ENCODE data around the gene UBA1. TPM values are rescaled to one million over a fixed set of nuclear protein-coding genes. Genes with fewer than 3 reads are reported as not detected.

Gene UBA1
- total and polyA plus RNA-seq, 2 of the 8 experiments (the other 6 are each of a cell fraction or from before 2014, with no cell fraction given) = 313 to 458 TPM

- H2AFZ ChIP-seq (ENCODE audit: low read length) = no peak overlapping the region
- no peak overlapping the region for H3K27ac ChIP-seq (ENCODE audit: low read depth, low read length)
- peaks cover 4 to 47% (median 31%) of the 10 kb centered on the region in 4 experiments; a peak in 7 of 8 replicates for H3K36me3 ChIP-seq (ENCODE audit: control insufficient read depth in 2 of 4, insufficient read depth in 4 of 4, low read length in 3 of 4)
- no peak overlapping the region for H4K8ac ChIP-seq (ENCODE audit: extremely low read depth, insufficient read depth, low read length)
- H2BK120ac ChIP-seq (replicated peaks; ENCODE audit: low read depth, low read length) = no peak overlapping the region
- H4K5ac ChIP-seq (ENCODE audit: insufficient read length, low read depth, low read length) = no peak overlapping the region
- 95% methylated on average over 10 of the region's 10 CpGs; no CpG with 5 or more reads in 1 of the 2 experiments for WGBS, 2 experiments (ENCODE audit: extremely low coverage in 1 of 2, insufficient coverage in 1 of 2, insufficient read length in 1 of 2, insufficient replicate concordance in 2 of 2, low coverage in 1 of 2, low lambda C conversion rate in 2 of 2, missing lambda C conversion rate in 1 of 2)
- no peak overlapping the region for H2BK15ac ChIP-seq (ENCODE audit: low read length)
- H3K56ac ChIP-seq (replicated peaks; ENCODE audit: insufficient read length, low read depth, low read length) = no peak overlapping the region
- FAIRE-seq (no peak), DNase-seq (ENCODE audit: low read depth in 1 of 2, low spot score in 2 of 2) (no peak)
- no peak overlapping the region for H3K9ac ChIP-seq (replicated peaks in 1 of 4; ENCODE audit: extremely low read depth in 1 of 4, low read depth in 3 of 4, low read length in 3 of 4)
- H3K23ac ChIP-seq (ENCODE audit: insufficient read length) = no peak overlapping the region
- H3K4me1 ChIP-seq (replicated peaks in 1 of 4; ENCODE audit: control insufficient read depth in 3 of 4, insufficient read depth in 4 of 4, low read length in 3 of 4) = peaks cover 0 to under 1% (median 0%) of the 10 kb centered on the region in 4 experiments; a peak in 1 of 7 replicates
- ChIA-PET POLR2A (ENCODE audit: partially characterized antibody) (no interaction called here), CTCF (ENCODE audit: partially characterized antibody) (no interaction called here)
- H3K23me2 ChIP-seq (ENCODE audit: low read depth, low read length) = no peaks in the 10 kb centered on the region
- H3K9me3 ChIP-seq (ENCODE audit: insufficient read depth in 2 of 2, low read depth in 1 of 2, low read length in 1 of 2) = no peaks in the 10 kb centered on the region
- H2BK5ac ChIP-seq (ENCODE audit: low read depth, low read length) = no peak overlapping the region
- H3K4me2 ChIP-seq (ENCODE audit: insufficient read depth in 1 of 2, low read depth in 2 of 2, low read length in 2 of 2) = no peak overlapping the region
- no peak overlapping the region for H3K4ac ChIP-seq (replicated peaks; ENCODE audit: insufficient read length, low read depth, low read length)
- H3K4me3 ChIP-seq (ENCODE audit: extremely low read depth in 1 of 4, insufficient read depth in 2 of 4, low read depth in 3 of 4, low read length in 4 of 4) = no peak overlapping the region
- TF ChIP-seq HDAC6 (IDR thresholded peaks at IDR 0.05; ENCODE audit: low read depth, low read length) (no peak), RXRA (IDR thresholded peaks at IDR 0.05; ENCODE audit: insufficient read depth, low read depth, low read length) (no peak), CHD1 (IDR thresholded peaks at IDR 0.05; ENCODE audit: low read depth, low read length) (no peak), EGR1 (IDR thresholded peaks at IDR 0.05; ENCODE audit: borderline replicate concordance, low read depth, low read length) (no peak), CBX5 (IDR thresholded peaks at IDR 0.05; ENCODE audit: low read depth, low read length) (no peak), SIN3A (conservative IDR thresholded peaks at IDR 0.05 in 1 of 2, IDR thresholded peaks at IDR 0.05 in 1 of 2; ENCODE audit: low read depth in 1 of 2, low read length in 2 of 2) (no peak), PHF8 (conservative IDR thresholded peaks at IDR 0.05; ENCODE audit: low read depth, low read length) (no peak), YY1 (IDR thresholded peaks at IDR 0.05; ENCODE audit: low read depth, low read length) (no peak)
- no peak overlapping the region for H2BK12ac ChIP-seq (ENCODE audit: low read depth, low read length)
- no peak overlapping the region for H3K18ac ChIP-seq (ENCODE audit: extremely low read depth, low read length)
- no peak overlapping the region for H3K14ac ChIP-seq (ENCODE audit: insufficient read length)
- no peaks in the 10 kb centered on the region for H4K20me1 ChIP-seq (replicated peaks in 1 of 2; ENCODE audit: control insufficient read depth in 1 of 2, insufficient read depth in 2 of 2, low read length in 2 of 2)
- no peaks in the 10 kb centered on the region for H3K79me2 ChIP-seq (ENCODE audit: control insufficient read depth in 1 of 2, insufficient read depth in 2 of 2, low read length in 2 of 2)
- H2AK5ac ChIP-seq (ENCODE audit: low read depth, low read length) = no peak overlapping the region
- no peak overlapping the region for H4K91ac ChIP-seq (replicated peaks; ENCODE audit: insufficient read length, low read length)
- H2BK20ac ChIP-seq (ENCODE audit: low read length) = no peak overlapping the region
- H3K79me1 ChIP-seq (ENCODE audit: low read depth, low read length) = no peaks in the 10 kb centered on the region
- no peaks in the 10 kb centered on the region for H3K27me3 ChIP-seq (replicated peaks in 1 of 4; ENCODE audit: control insufficient read depth in 3 of 4, extremely low read depth in 1 of 4, insufficient read depth in 3 of 4, low read length in 3 of 4)
Observed at GRCh38 chrX:47181301-47181700, 12.3 kb upstream of the UBA1 start.

Measured in H1 (cell line).